ENCODE measurements around the gene SIRT5. TPM values are rescaled to one million over a fixed set of nuclear protein-coding genes. Genes with fewer than 3 reads are reported as not detected.

SIRT5 gene
- total RNA-seq, 2 donors from 2014 or later: 12.1 to 19.0 TPM

DNA sequence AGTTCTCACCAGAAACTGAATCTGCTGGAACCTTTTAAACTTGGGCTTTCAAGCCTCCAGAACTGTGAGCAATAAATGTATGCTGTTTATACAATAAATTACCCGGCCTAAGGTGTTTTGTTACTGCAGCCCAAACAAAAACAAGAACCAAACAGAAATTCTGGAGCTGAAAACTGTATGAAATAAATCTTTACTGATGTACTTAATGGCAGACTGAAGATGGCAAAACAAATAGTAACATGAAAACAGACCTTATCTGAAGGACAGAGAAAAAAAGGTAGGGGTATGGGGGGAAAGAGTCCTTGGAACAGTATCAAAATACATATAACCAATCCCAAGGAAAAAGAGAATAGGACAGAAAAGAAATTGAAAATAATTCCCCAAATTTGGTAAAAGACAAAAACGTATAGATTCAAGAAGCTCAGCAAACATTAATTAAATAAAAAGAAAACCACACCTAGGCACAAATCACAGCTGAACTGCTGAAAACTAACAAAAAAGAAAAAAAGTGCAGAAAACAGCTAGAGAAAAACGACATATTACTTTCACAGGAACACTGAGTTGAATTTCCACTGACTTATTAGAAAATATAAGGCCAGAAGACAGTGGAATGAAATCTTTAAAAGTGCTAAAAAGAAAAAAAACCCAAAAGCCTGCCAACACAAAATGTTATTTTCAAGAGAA lies 88.4 kb downstream of the SIRT5 start:
- Histone ChIP-seq H3K9me3 (ENCODE audit: control insufficient read depth, low read length) (no peaks in the 10 kb centered on the region), H3K9ac (ENCODE audit: extremely low read depth, low read length, poor library complexity, severe bottlenecking) (no peak overlapping the region), H3K4me3 (ENCODE audit: low read length) (no peak overlapping the region), H3K4me1 (ENCODE audit: control insufficient read depth, insufficient read depth, low read length) (no peaks in the 10 kb centered on the region), H3K27me3 (ENCODE audit: control insufficient read depth, insufficient read depth, low read length, poor library complexity, severe bottlenecking) (no peaks in the 10 kb centered on the region), H3K36me3 (ENCODE audit: control insufficient read depth, insufficient read depth, low read length) (no peaks in the 10 kb centered on the region), H3K27ac (ENCODE audit: low read depth, low read length) (no peak overlapping the region)
- no peaks in the 10 kb centered on the region for H3K27me3 Mint-ChIP-seq (ENCODE audit: insufficient read depth)
- TF ChIP-seq, protein P1, sequence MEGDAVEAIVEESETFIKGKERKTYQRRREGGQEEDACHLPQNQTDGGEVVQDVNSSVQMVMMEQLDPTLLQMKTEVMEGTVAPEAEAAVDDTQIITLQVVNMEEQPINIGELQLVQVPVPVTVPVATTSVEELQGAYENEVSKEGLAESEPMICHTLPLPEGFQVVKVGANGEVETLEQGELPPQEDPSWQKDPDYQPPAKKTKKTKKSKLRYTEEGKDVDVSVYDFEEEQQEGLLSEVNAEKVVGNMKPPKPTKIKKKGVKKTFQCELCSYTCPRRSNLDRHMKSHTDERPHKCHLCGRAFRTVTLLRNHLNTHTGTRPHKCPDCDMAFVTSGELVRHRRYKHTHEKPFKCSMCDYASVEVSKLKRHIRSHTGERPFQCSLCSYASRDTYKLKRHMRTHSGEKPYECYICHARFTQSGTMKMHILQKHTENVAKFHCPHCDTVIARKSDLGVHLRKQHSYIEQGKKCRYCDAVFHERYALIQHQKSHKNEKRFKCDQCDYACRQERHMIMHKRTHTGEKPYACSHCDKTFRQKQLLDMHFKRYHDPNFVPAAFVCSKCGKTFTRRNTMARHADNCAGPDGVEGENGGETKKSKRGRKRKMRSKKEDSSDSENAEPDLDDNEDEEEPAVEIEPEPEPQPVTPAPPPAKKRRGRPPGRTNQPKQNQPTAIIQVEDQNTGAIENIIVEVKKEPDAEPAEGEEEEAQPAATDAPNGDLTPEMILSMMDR (conservative IDR thresholded peaks at IDR 0.05): no peak
- no peaks in the 10 kb centered on the region for H3K36me3 Mint-ChIP-seq (ENCODE audit: low read depth)
- H3K9me3 Mint-ChIP-seq: no peaks in the 10 kb centered on the region
- DNase-seq: no peak
- no peak overlapping the region for H3K4me3 Mint-ChIP-seq
- H3K27ac Mint-ChIP-seq: peak overlapping the region; percentile 28
- H3K4me1 Mint-ChIP-seq: peaks cover 26% of the 10 kb centered on the region
- WGBS, 2 experiments (ENCODE audit: insufficient coverage in 1 of 2, insufficient read length in 1 of 2): 90 to 100% methylated on average over 1 to 3 of the region's 3 CpGs

DNA sequence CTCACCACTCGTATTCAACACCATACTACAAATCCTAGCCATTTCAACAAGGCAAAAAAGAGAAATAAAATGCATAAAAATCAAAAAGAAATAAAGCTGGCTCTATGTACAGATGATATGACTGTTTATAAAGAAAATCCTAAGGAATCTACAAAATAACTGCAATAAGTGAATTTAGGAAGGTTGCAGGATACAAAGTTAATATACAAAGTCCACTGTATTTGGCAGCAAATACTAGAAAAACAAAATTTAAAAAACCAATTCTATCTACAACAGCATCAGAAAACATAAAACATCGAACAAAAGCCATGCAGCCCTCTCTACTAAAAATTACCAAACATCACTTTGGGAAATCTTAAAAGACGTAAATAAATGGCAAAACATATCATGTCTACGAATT lies 89.6 kb downstream of the SIRT5 start:
- Mint-ChIP-seq H3K27me3 (ENCODE audit: insufficient read depth) (no peaks in the 10 kb centered on the region), H3K27ac (peak overlapping the region; percentile 27), H3K4me3 (no peak overlapping the region), H3K9me3 (no peaks in the 10 kb centered on the region), H3K4me1 (peaks cover 35% of the 10 kb centered on the region), H3K36me3 (ENCODE audit: low read depth) (peaks cover 2% of the 10 kb centered on the region)
- DNase-seq: no peak
- Histone ChIP-seq H3K27ac (ENCODE audit: low read depth, low read length) (no peak overlapping the region), H3K9ac (ENCODE audit: extremely low read depth, low read length, poor library complexity, severe bottlenecking) (no peak overlapping the region), H3K36me3 (ENCODE audit: control insufficient read depth, insufficient read depth, low read length) (no peaks in the 10 kb centered on the region), H3K4me1 (ENCODE audit: control insufficient read depth, insufficient read depth, low read length) (no peaks in the 10 kb centered on the region), H3K4me3 (ENCODE audit: low read length) (no peak overlapping the region), H3K27me3 (ENCODE audit: control insufficient read depth, insufficient read depth, low read length, poor library complexity, severe bottlenecking) (no peaks in the 10 kb centered on the region), H3K9me3 (ENCODE audit: control insufficient read depth, low read length) (no peaks in the 10 kb centered on the region)
- WGBS, 2 experiments (ENCODE audit: insufficient coverage in 1 of 2, insufficient read length in 1 of 2): 94 to 100% methylated on average over 3 to 4 of the region's 4 CpGs
- TF ChIP-seq, protein P1 (conservative IDR thresholded peaks at IDR 0.05): no peak

Other genes starting within 250 kb of the SIRT5 start
- gene TBC1D7, start 246.1 kb upstream of the SIRT5 start, total RNA-seq: 10 to 100 TPM; 37.7 to 59.0 TPM
- 1 to 10 TPM in 1 of 2 donors, under 1 TPM in 1; 0.71 to 1.9 TPM for gene GFOD1, start 87.0 kb upstream of the SIRT5 start, total RNA-seq
- 10 to 100 TPM; 47.8 to 52.9 TPM for gene NOL7, start 40.7 kb downstream of the SIRT5 start, total RNA-seq
- 10 to 100 TPM; 43.7 to 45.4 TPM for gene RANBP9, start 137.2 kb downstream of the SIRT5 start, total RNA-seq
- 10 to 100 TPM; 33.8 to 38.6 TPM for gene MCUR1, start 240.0 kb downstream of the SIRT5 start, total RNA-seq